GM19025 (cell line): Measurements from ENCODE around the gene VPS13D.

Source experiments
- ATAC-seq: cut with Tn5 transposase; IDR thresholded peaks from one replicate; pipeline ENCODE4 v1.9.1; 2021; ENCODE audit warnings: mild to moderate bottlenecking, low read depth, moderate library complexity; ENCODE audit not compliant: unreplicated experiment

The VPS13D gene

GRCh38 chr1:12477314-12477713 is 247.5 kb downstream of the VPS13D start:
- no peak for ATAC-seq

- ATAC-seq, result no peak
These were observed 248.2 kb downstream of the VPS13D start for GRCh38 chr1:12477936-12478611.

GRCh38 chr1:12478612-12478985 is 248.8 kb downstream of the VPS13D start:
- no peak for ATAC-seq

GRCh38 chr1:12479311-12479710 is 249.5 kb downstream of the VPS13D start:
- ATAC-seq, result no peak

GRCh38 chr1:12480041-12480440 is 250.2 kb downstream of the VPS13D start:
- ATAC-seq, result no peak

GRCh38 chr1:12480748-12481362 is 251.0 kb downstream of the VPS13D start:
- ATAC-seq, result no peak

- no peak for ATAC-seq
These were observed 252.1 kb downstream of the VPS13D start for GRCh38 chr1:12481928-12482327.

GRCh38 chr1:12482988-12483387 is 253.2 kb downstream of the VPS13D start:
- no peak for ATAC-seq

GRCh38 chr1:12485231-12486058 is 255.6 kb downstream of the VPS13D start:
- ATAC-seq, result no peak

- no peak for ATAC-seq
These were observed 256.2 kb downstream of the VPS13D start for GRCh38 chr1:12486059-12486341.

GRCh38 chr1:12486401-12487005 is 256.7 kb downstream of the VPS13D start:
- ATAC-seq, result no peak

GRCh38 chr1:12487520-12487919 is 257.7 kb downstream of the VPS13D start:
- no peak for ATAC-seq

GRCh38 chr1:12488666-12489354 is 259.0 kb downstream of the VPS13D start:
- no peak for ATAC-seq

GRCh38 chr1:12490532-12491142 is 260.8 kb downstream of the VPS13D start:
- ATAC-seq, result no peak

GRCh38 chr1:12491656-12492055 is 261.8 kb downstream of the VPS13D start:
- no peak for ATAC-seq

- no peak for ATAC-seq
These were observed 265.9 kb downstream of the VPS13D start for GRCh38 chr1:12495725-12496124.

GRCh38 chr1:12496154-12496961 is 266.5 kb downstream of the VPS13D start:
- no peak for ATAC-seq

GRCh38 chr1:12499539-12500240 is 269.9 kb downstream of the VPS13D start:
- ATAC-seq, result no peak

- ATAC-seq, result no peak
These were observed 271.8 kb downstream of the VPS13D start for GRCh38 chr1:12501661-12502060.
